SH-SY5Y (cell line): Measurements from ENCODE around the gene SLC39A13.

Source experiments
- GATA2 ChIP-seq: IDR thresholded peaks from 2 replicates; pipeline ENCODE4 v1.6.1; 2011; ENCODE audit warnings: mild to moderate bottlenecking, low read depth, low read length
- GATA3 ChIP-seq: IDR thresholded peaks from 2 replicates; pipeline ENCODE4 v1.6.1; 2011; ENCODE audit warnings: low read depth, mild to moderate bottlenecking, low read length, moderate library complexity

- TF ChIP-seq GATA2, result no peak
- no peak for TF ChIP-seq GATA3
Observed at GRCh38 chr11:47437218-47437745, 28.9 kb downstream of the SLC39A13 start.
